Mammary epithelial cell (primary cell): Measurements from ENCODE around the gene DGKZ.

ENCODE experiments used
- CTCF ChIP-seq, 2 donors: IDR thresholded peaks in 1 of 2; conservative IDR thresholded peaks in 1 of 2; 2 replicates each; pipeline ENCODE4 v1.5.1; 2011 to 2012; ENCODE audit warnings: inconsistent platforms in 2 of 2, low read length in 2 of 2, mild to moderate bottlenecking in 2 of 2, control low read depth in 1 of 2, low read depth in 1 of 2; ENCODE audit not compliant: insufficient read depth in 1 of 2; ENCODE audit errors: extremely low read depth in 1 of 2
- EZH2 ChIP-seq: IDR thresholded peaks from 2 replicates; pipeline ENCODE4 v1.6.1; 2012; ENCODE audit warnings: low read length, inconsistent platforms, borderline replicate concordance

- TF ChIP-seq CTCF (conservative IDR thresholded peaks at IDR 0.05 in 1 of 2, IDR thresholded peaks at IDR 0.05 in 1 of 2; ENCODE audit: extremely low read depth in 1 of 2, insufficient read depth in 1 of 2, low read depth in 1 of 2, low read length in 2 of 2) = no peak
- TF ChIP-seq EZH2 = no peak
These were observed 73.2 kb downstream of the DGKZ start for GRCh38 chr11:46420513-46420912.
